HCT116 (cell line): ENCODE measurements around the gene CD200R1L. TPM values are rescaled to one million over a fixed set of nuclear protein-coding genes. Genes with fewer than 3 reads are reported as not detected.

Source experiments
- ATAC-seq: fragments of 200-7000 bp; cut with Tn5 transposase; 2 replicates; pipeline ENCODE4 v1.9.1; 2020; ENCODE audit warnings: mild to moderate bottlenecking, moderate library complexity
- BruUV-seq: library from RNA; stranded (reverse); fragments of 400-500 nt; replicated peaks from 2 replicates; lab custom pipeline; 2021; lab: Mats Ljungman, UMichigan
- CTCF ChIA-PET: fragments of 300-600 bp; sonication (Branson Sonifier 250); formaldehyde crosslinking; loops from one replicate; lab custom pipeline; 2021; ENCODE audit warnings: antibody characterized with exemption; lab: Charles Lee
- POLR2A ChIA-PET: fragments of 300-600, 350-600 bp; sonication (Branson Sonifier 250); formaldehyde crosslinking; loops from one replicate; lab custom pipeline; 2021; ENCODE audit warnings: antibody characterized with exemption; lab: Charles Lee
- RAD21 ChIA-PET, 2 experiments: fragments of 300-600 bp; sonication (Branson Sonifier 250); formaldehyde crosslinking; loops; one replicate each; lab custom pipeline; 2023; ENCODE audit warnings: low total read pairs in 2 of 2; ENCODE audit not compliant: uncharacterized antibody in 2 of 2, unreplicated experiment in 2 of 2, low non-redundant PET in 1 of 2; lab: Charles Lee
- DNase-seq: peaks from one replicate; pipeline ENCODE4 v3.0.0-alpha.2; 2010; ENCODE audit warnings: low read depth, low spot score
- H2AFZ ChIP-seq: fragments of 200-600 bp; shearing (Covaris generic), sonication (generic); 2 replicates; pipeline ENCODE4 v1.6.1; 2017; ENCODE audit warnings: low read depth, mixed run types, mixed read lengths, antibody characterized with exemption, low read length; ENCODE audit not compliant: poor library complexity, severe bottlenecking
- H3K27ac ChIP-seq: 2 replicates; pipeline ENCODE4 v1.5.1; 2012; ENCODE audit warnings: low read depth, low read length
- H3K27me3 ChIP-seq: fragments of 200-600 bp; sonication (generic); 2 replicates; pipeline ENCODE4 v1.6.1; 2016; ENCODE audit warnings: mixed run types, low read length, mixed read lengths; ENCODE audit not compliant: insufficient read depth
- H3K36me3 ChIP-seq, 2 experiments: fragments of 200-500 bp in 1 of 2; fragments of 200-600 bp in 1 of 2; sonication (Bioruptor generic) in 1 of 2; sonication (generic) in 1 of 2; 2 replicates each; pipeline versions ENCODE4 v1.5.1 to v1.6.1; 2014 to 2016; ENCODE audit warnings: low read length in 2 of 2, inconsistent platforms in 1 of 2, mixed read lengths in 1 of 2, mixed run types in 1 of 2; ENCODE audit not compliant: insufficient read depth in 2 of 2, control insufficient read depth in 1 of 2
- H3K4me1 ChIP-seq, 2 experiments: fragments of 200-600 bp in 1 of 2; sonication (generic) in 1 of 2; 2 replicates each; pipeline versions ENCODE4 v1.5.1 to v1.6.1; 2012 to 2017; ENCODE audit warnings: low read length in 2 of 2, inconsistent platforms in 1 of 2, mild to moderate bottlenecking in 1 of 2, mixed read lengths in 1 of 2, mixed run types in 1 of 2, moderate library complexity in 1 of 2; ENCODE audit not compliant: insufficient read depth in 2 of 2, control insufficient read depth in 1 of 2
- H3K4me2 ChIP-seq: fragments of 200-600 bp; sonication (generic); 2 replicates; pipeline ENCODE4 v1.6.1; 2017; ENCODE audit warnings: mixed run types, low read length, mixed read lengths
- H3K4me3 ChIP-seq, 2 experiments: fragments of 200-600 bp in 1 of 2; sonication (generic) in 1 of 2; replicated peaks in 1 of 2; 2 replicates each; pipeline ENCODE4 v1.5.1; 2011 to 2016; ENCODE audit warnings: low read length in 2 of 2, control low read depth in 1 of 2, low read depth in 1 of 2, mild to moderate bottlenecking in 1 of 2, mixed read lengths in 1 of 2, mixed run types in 1 of 2
- H3K79me2 ChIP-seq: fragments of 200-600 bp; sonication (generic); 2 replicates; pipeline ENCODE4 v1.6.1; 2017; ENCODE audit warnings: mild to moderate bottlenecking, mixed run types, low read length, moderate library complexity, mixed read lengths; ENCODE audit not compliant: insufficient read depth
- H3K9ac ChIP-seq: fragments of 200-600 bp; sonication (generic); 2 replicates; pipeline ENCODE4 v1.6.1; 2016; ENCODE audit warnings: low read length, mixed read lengths
- H3K9me2 ChIP-seq: fragments of 200-600 bp; sonication (generic), shearing (Covaris generic); 2 replicates; pipeline ENCODE4 v1.6.1; 2017; ENCODE audit warnings: mixed run types, mild to moderate bottlenecking, moderate library complexity; ENCODE audit not compliant: insufficient read depth
- H3K9me3 ChIP-seq, 2 experiments: fragments of 200-500 bp in 1 of 2; fragments of 200-600 bp in 1 of 2; sonication (Bioruptor generic) in 1 of 2; sonication (generic) in 1 of 2; 2 replicates each; pipeline ENCODE4 v1.6.1; 2014 to 2017; ENCODE audit warnings: low read length in 2 of 2, mixed read lengths in 2 of 2, inconsistent platforms in 1 of 2, low read depth in 1 of 2, mild to moderate bottlenecking in 1 of 2, mixed run types in 1 of 2, moderate library complexity in 1 of 2; ENCODE audit not compliant: control insufficient read depth in 1 of 2, insufficient read depth in 1 of 2
- H4K20me1 ChIP-seq: fragments of 200-600 bp; sonication (generic), shearing (Covaris generic); 2 replicates; pipeline ENCODE4 v1.6.1; 2017; ENCODE audit warnings: mixed run types, mild to moderate bottlenecking, moderate library complexity; ENCODE audit not compliant: insufficient read depth
- CEBPB ChIP-seq: IDR thresholded peaks from 2 replicates; pipeline ENCODE4 v1.6.1; 2012; ENCODE audit warnings: low read depth
- EGR1 ChIP-seq: IDR thresholded peaks from 2 replicates; pipeline ENCODE4 v1.6.1; 2012; ENCODE audit warnings: low read depth
- JUND ChIP-seq: IDR thresholded peaks from 2 replicates; pipeline ENCODE4 v1.6.1; 2012
- POLR2A ChIP-seq: IDR thresholded peaks from 2 replicates; pipeline ENCODE4 v1.7.0; 2011; ENCODE audit warnings: borderline replicate concordance; ENCODE audit not compliant: insufficient read depth, insufficient read length; ENCODE audit errors: extremely low read depth
- POLR2AphosphoS5 ChIP-seq: IDR thresholded peaks from 2 replicates; pipeline ENCODE4 v1.6.1; 2011; ENCODE audit warnings: mild to moderate bottlenecking, low read depth, low read length, moderate library complexity
- RAD21 ChIP-seq: IDR thresholded peaks from 2 replicates; pipeline ENCODE4 v1.6.1; 2012; ENCODE audit warnings: low read depth, mild to moderate bottlenecking
- SIN3A ChIP-seq: IDR thresholded peaks from 2 replicates; pipeline ENCODE4 v1.6.1; 2012; ENCODE audit warnings: low read depth
- SP1 ChIP-seq: IDR thresholded peaks from 2 replicates; pipeline ENCODE4 v1.6.1; 2012; ENCODE audit warnings: low read depth
- SRF ChIP-seq: IDR thresholded peaks from 2 replicates; pipeline ENCODE4 v1.6.1; 2012; ENCODE audit warnings: low read depth
- TCF7L2 ChIP-seq: IDR thresholded peaks from 2 replicates; pipeline ENCODE4 v1.7.0; 2011; ENCODE audit warnings: borderline replicate concordance, inconsistent platforms; ENCODE audit not compliant: insufficient read depth, insufficient read length; ENCODE audit errors: extremely low read depth
- YY1 ChIP-seq: IDR thresholded peaks from 2 replicates; pipeline ENCODE4 v1.6.1; 2011; ENCODE audit warnings: low read length, low read depth, moderate library complexity, mild to moderate bottlenecking; ENCODE audit not compliant: insufficient replicate concordance; ENCODE audit errors: extremely low read depth
- ZFX ChIP-seq: fragments of 450-650 bp; IDR thresholded peaks from 2 replicates; pipeline ENCODE4 v1.6.1; 2017
- ZNF274 ChIP-seq: fragments of 200-500 bp; sonication (Bioruptor generic); IDR thresholded peaks from 2 replicates; pipeline ENCODE4 v1.6.1; 2014; ENCODE audit warnings: mild to moderate bottlenecking, low read depth, low read length, inconsistent platforms
- intact Hi-C: fragments of 100-400 bp; cut with micrococcal nuclease; formaldehyde crosslinking; loops from 2 replicates; pipeline ENCODE4 v1.10.0; 2022
- total RNA-seq: library from RNA; stranded (reverse); gene quantifications from one replicate; pipeline ENCODE4 v1.2.1, GENCODE V29; 2021; ENCODE audit not compliant: unreplicated experiment
- TF ChIP-seq, protein P1 (sequence below): IDR thresholded peaks from 2 replicates; pipeline ENCODE4 v1.6.1; 2012; ENCODE audit warnings: low read depth
- TF ChIP-seq, protein P2 (sequence below), 3 experiments: fragments of 200-600 bp in 1 of 3; sonication (generic) in 1 of 3; IDR thresholded peaks in 2 of 3; conservative IDR thresholded peaks in 1 of 3; 2 replicates each; pipeline ENCODE4 v1.5.1; 2012 to 2017; ENCODE audit warnings: low read depth in 2 of 3, low read length in 2 of 3, antibody characterized with exemption in 1 of 3, borderline replicate concordance in 1 of 3, control low read depth in 1 of 3, mild to moderate bottlenecking in 1 of 3, mixed read lengths in 1 of 3, mixed run types in 1 of 3, moderate library complexity in 1 of 3; ENCODE audit not compliant: insufficient read depth in 1 of 3
- TF ChIP-seq, protein P3 (sequence below): IDR thresholded peaks from 2 replicates; pipeline ENCODE4 v1.6.1; 2012
- TF ChIP-seq, protein P4 (sequence below): IDR thresholded peaks from 2 replicates; pipeline ENCODE4 v1.6.1; 2012
- TF ChIP-seq, protein P5 (sequence below): IDR thresholded peaks from 2 replicates; pipeline ENCODE4 v1.6.1; 2011; ENCODE audit warnings: mild to moderate bottlenecking, low read length, moderate library complexity; ENCODE audit not compliant: insufficient replicate concordance; ENCODE audit errors: extremely low read depth

The CD200R1L gene
- total RNA-seq, 1 experiment from 2014 or later, result not detected

DNA sequence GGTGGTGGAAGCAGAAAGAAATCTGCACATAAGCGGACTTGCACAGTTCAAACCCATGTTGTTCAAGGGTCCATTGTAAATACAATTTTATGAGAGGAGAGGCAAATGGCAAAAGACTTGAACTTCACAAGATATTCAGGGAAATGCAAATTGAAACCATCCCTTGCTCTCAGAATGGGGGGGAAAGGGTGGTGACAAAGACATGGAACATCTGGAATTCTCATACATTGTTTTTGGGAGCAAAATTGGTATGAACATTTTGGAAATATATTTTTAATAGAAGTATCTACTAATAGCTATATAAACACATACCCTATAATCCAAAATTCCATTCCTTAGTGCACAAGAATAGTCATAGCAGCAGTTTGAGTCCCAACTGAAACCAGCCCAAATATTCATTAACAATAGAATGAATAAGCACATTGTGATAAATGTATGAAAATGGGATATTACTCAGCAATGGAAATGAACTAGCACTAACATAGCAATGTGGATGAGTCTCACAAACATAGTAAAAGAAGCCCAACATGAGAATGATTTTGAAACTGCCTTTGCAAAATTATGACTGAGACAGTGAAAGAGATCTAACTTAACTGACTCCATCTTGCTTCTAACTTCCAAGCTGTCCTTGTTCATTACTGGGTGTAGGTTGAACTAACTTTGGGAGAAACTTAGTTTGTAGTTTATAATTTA lies 77.2 kb downstream of the CD200R1L start:
- DNase-seq (no peak), ATAC-seq (no peak)

More for the DNA sequence above, 77.2 kb downstream of the CD200R1L start:
- Histone ChIP-seq H3K4me1 (peaks cover 0 to 12% of the 10 kb centered on the region in 2 experiments; a peak in 3 of 4 replicates), H3K4me3 (no peak overlapping the region), H3K9me2 (no peaks in the 10 kb centered on the region), H3K4me2 (no peak overlapping the region), H3K79me2 (no peaks in the 10 kb centered on the region), H4K20me1 (no peaks in the 10 kb centered on the region), H3K36me3 (no peaks in the 10 kb centered on the region), H3K27me3 (no peaks in the 10 kb centered on the region), H3K9ac (no peak overlapping the region), H3K9me3 (no peaks in the 10 kb centered on the region), H2AFZ (no peak overlapping the region)
- no TSS peak for BruUV-seq
- RAD21 ChIA-PET, result no interaction called here
- POLR2A ChIA-PET, result no interaction called here
- intact Hi-C loops, result no loop called here
- TF ChIP-seq SRF, result no peak
- TF ChIP-seq, protein P1, sequence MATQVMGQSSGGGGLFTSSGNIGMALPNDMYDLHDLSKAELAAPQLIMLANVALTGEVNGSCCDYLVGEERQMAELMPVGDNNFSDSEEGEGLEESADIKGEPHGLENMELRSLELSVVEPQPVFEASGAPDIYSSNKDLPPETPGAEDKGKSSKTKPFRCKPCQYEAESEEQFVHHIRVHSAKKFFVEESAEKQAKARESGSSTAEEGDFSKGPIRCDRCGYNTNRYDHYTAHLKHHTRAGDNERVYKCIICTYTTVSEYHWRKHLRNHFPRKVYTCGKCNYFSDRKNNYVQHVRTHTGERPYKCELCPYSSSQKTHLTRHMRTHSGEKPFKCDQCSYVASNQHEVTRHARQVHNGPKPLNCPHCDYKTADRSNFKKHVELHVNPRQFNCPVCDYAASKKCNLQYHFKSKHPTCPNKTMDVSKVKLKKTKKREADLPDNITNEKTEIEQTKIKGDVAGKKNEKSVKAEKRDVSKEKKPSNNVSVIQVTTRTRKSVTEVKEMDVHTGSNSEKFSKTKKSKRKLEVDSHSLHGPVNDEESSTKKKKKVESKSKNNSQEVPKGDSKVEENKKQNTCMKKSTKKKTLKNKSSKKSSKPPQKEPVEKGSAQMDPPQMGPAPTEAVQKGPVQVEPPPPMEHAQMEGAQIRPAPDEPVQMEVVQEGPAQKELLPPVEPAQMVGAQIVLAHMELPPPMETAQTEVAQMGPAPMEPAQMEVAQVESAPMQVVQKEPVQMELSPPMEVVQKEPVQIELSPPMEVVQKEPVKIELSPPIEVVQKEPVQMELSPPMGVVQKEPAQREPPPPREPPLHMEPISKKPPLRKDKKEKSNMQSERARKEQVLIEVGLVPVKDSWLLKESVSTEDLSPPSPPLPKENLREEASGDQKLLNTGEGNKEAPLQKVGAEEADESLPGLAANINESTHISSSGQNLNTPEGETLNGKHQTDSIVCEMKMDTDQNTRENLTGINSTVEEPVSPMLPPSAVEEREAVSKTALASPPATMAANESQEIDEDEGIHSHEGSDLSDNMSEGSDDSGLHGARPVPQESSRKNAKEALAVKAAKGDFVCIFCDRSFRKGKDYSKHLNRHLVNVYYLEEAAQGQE, result no peak
- no peak for TF ChIP-seq SIN3A
- TF ChIP-seq CEBPB, result no peak
- TF ChIP-seq YY1, result no peak
- TF ChIP-seq POLR2A, result no peak
- no peak for TF ChIP-seq ZNF274
- TF ChIP-seq, protein P2, sequence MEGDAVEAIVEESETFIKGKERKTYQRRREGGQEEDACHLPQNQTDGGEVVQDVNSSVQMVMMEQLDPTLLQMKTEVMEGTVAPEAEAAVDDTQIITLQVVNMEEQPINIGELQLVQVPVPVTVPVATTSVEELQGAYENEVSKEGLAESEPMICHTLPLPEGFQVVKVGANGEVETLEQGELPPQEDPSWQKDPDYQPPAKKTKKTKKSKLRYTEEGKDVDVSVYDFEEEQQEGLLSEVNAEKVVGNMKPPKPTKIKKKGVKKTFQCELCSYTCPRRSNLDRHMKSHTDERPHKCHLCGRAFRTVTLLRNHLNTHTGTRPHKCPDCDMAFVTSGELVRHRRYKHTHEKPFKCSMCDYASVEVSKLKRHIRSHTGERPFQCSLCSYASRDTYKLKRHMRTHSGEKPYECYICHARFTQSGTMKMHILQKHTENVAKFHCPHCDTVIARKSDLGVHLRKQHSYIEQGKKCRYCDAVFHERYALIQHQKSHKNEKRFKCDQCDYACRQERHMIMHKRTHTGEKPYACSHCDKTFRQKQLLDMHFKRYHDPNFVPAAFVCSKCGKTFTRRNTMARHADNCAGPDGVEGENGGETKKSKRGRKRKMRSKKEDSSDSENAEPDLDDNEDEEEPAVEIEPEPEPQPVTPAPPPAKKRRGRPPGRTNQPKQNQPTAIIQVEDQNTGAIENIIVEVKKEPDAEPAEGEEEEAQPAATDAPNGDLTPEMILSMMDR (IDR thresholded peaks at IDR 0.05 in 2 of 3, conservative IDR thresholded peaks at IDR 0.05 in 1 of 3; ENCODE audit: borderline replicate concordance in 1 of 3, insufficient read depth in 1 of 3, low read depth in 2 of 3, low read length in 2 of 3), result no peak
- TF ChIP-seq, protein P3, sequence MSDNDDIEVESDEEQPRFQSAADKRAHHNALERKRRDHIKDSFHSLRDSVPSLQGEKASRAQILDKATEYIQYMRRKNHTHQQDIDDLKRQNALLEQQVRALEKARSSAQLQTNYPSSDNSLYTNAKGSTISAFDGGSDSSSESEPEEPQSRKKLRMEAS, result no peak
- no peak for TF ChIP-seq POLR2AphosphoS5
- TF ChIP-seq, protein P4, sequence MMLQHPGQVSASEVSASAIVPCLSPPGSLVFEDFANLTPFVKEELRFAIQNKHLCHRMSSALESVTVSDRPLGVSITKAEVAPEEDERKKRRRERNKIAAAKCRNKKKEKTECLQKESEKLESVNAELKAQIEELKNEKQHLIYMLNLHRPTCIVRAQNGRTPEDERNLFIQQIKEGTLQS, result no peak
- TF ChIP-seq JUND, result no peak
- no peak for TF ChIP-seq EGR1
- TF ChIP-seq TCF7L2, result no peak
- no peak for TF ChIP-seq RAD21
- TF ChIP-seq, protein P5, sequence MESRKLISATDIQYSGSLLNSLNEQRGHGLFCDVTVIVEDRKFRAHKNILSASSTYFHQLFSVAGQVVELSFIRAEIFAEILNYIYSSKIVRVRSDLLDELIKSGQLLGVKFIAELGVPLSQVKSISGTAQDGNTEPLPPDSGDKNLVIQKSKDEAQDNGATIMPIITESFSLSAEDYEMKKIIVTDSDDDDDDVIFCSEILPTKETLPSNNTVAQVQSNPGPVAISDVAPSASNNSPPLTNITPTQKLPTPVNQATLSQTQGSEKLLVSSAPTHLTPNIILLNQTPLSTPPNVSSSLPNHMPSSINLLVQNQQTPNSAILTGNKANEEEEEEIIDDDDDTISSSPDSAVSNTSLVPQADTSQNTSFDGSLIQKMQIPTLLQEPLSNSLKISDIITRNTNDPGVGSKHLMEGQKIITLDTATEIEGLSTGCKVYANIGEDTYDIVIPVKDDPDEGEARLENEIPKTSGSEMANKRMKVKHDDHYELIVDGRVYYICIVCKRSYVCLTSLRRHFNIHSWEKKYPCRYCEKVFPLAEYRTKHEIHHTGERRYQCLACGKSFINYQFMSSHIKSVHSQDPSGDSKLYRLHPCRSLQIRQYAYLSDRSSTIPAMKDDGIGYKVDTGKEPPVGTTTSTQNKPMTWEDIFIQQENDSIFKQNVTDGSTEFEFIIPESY, result no peak
- no peak for TF ChIP-seq SP1
- TF ChIP-seq ZFX, result no peak
- TF ChIP-seq, all 23 proteins: peak for 0
- CTCF ChIA-PET, result no interaction called here
- H3K27ac ChIP-seq, result no peak overlapping the region
